Measurements from ENCODE around the gene WWOX.
"Not testable (repeated sequence)": the region's sequence is repeated elsewhere in the genome, so short reads cannot be mapped to it uniquely, and the experiment has no call there.

Gene WWOX

DNA sequence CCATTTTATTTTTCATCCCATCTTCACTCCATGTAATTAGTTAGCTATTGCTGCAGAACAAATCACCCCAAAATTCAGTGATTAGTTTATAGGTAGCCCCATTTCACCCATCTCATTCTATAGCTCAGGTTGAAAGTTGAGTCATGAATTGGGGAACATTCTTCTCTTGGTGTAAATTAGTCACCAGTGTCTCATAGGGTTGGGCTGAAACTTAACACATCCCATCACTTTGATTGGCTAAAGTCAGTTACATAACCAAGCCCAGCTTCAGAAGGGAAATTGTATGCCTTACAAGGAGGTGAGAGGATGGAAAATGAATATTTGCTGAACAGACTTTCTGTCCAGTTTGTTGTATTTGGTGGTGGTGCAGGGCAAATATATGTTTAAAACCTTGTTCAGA is 477.5 kb downstream of the WWOX start:
- Mint-ChIP-seq H3K4me3 (no peak overlapping the region), H3K9me3 (peaks cover 0 to 20% of the 10 kb centered on the region in 2 donors), H3K27me3 (no peaks in the 10 kb centered on the region), H3K4me1 (peaks cover 6% of the 10 kb centered on the region), H3K27ac (no peak overlapping the region)
- DNase-seq: no peak
- peak; percentile 50 for ATAC-seq

DNA sequence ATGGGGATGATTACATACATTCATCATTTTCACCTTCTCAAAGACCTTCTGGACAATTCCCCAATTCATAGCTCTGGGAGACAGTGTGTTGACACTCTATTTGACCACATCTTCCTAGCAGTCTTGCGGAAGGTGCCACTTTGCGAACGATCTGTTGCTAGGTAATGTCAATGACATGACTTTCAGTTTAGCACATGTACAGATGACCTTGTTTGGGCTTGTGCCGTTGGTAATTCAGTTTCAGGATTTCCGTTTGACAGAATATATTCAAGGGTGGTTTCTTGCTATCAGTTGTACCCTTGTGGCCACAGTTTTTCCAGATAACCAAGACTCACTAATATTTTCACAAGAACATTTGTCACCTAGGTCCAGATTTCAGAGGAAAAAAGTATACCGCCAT is 478.2 kb downstream of the WWOX start:
- H3K27ac Mint-ChIP-seq: no peak overlapping the region
- no peak for DNase-seq
- no peak for ATAC-seq
- peaks cover 0 to 20% of the 10 kb centered on the region in 2 donors for H3K9me3 Mint-ChIP-seq
- peaks cover 6% of the 10 kb centered on the region for H3K4me1 Mint-ChIP-seq
- H3K4me3 Mint-ChIP-seq: no peak overlapping the region
- no peaks in the 10 kb centered on the region for H3K27me3 Mint-ChIP-seq

DNA sequence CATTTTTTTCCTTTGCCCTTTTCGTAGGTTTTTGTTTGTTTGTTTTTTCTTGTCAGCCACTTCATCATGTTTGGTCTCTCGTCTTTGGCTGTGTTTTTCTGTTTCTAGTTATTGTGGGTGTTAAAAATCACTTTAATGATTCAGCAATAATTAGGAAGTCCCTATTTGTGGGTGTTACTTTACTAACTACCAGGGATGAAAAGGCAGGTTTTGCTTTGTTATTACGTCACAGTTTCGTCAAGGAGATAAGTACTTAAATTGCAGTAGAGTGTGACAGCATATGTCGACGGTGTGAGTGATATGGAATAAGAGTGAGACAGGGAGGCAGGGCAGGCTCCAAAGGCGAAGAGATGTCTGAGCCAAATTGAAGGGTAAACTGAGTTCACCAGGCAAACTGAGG is 479.6 kb downstream of the WWOX start:
- Mint-ChIP-seq H3K27ac (no peak overlapping the region), H3K27me3 (no peaks in the 10 kb centered on the region), H3K4me1 (peaks cover 6% of the 10 kb centered on the region), H3K4me3 (no peak overlapping the region), H3K9me3 (peaks cover 0 to 13% of the 10 kb centered on the region in 2 donors)
- no peak for DNase-seq
- no peak for ATAC-seq

DNA sequence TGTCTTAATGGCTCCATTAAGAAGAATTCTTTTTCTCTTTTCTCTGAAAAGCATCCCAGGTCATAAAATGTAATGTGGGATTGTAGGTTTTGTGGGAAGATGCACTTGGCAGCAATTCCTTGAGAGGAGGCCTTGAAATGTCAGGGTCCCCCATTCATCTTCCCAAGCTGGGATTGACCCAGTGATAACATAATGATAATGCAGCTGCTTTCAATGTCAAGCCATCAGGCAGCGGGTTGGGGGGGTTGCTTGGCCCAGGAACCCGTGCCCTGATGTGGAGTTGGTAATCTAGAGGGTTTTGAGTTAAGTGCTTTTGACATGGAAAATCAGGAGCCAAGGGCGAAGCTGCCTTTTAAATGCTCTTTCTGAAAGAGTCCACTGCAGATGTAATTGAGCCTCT is 484.0 kb downstream of the WWOX start:
- Mint-ChIP-seq H3K4me3 (no peak overlapping the region), H3K27ac (no peak overlapping the region), H3K27me3 (no peaks in the 10 kb centered on the region), H3K4me1 (no peaks in the 10 kb centered on the region), H3K9me3 (peaks cover 4 to 6% of the 10 kb centered on the region in 2 donors)
- ATAC-seq (no peak), DNase-seq (no peak)

DNA sequence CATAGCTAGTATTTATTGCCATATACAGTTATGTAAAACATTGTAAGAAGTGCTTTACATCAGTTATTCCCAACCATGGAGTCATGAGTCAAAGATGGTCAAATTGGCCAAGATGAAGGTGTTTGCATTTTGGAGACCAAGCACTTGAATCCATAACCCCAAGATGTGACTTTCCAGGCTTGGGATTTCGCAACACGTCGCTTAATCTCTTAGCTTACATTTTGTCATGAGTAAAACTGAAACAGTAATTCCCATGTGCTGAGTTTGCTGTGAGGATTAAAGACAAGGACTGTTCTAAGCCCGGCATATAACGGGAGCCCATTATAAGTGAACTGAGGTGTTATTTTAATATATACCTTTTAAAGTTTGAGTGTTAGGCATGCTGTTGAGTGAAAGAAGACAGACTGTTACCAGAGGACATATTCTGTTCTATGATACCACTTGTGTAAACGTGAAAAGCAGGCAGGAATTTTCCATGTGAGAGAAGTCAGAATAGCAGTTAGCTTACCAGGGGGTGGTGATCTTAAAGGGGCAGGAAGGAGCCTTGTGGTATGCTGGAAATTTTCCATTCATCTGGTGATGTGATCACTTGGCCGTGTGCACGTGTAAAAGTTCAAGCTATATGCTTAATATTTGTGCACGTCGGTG is 484.9 kb downstream of the WWOX start:
- Mint-ChIP-seq H3K4me3 (no peak overlapping the region), H3K27me3 (no peaks in the 10 kb centered on the region), H3K4me1 (no peaks in the 10 kb centered on the region), H3K27ac (no peak overlapping the region), H3K9me3 (peaks cover 2 to 4% of the 10 kb centered on the region in 2 donors)
- no peak for DNase-seq
- no peak for ATAC-seq

DNA sequence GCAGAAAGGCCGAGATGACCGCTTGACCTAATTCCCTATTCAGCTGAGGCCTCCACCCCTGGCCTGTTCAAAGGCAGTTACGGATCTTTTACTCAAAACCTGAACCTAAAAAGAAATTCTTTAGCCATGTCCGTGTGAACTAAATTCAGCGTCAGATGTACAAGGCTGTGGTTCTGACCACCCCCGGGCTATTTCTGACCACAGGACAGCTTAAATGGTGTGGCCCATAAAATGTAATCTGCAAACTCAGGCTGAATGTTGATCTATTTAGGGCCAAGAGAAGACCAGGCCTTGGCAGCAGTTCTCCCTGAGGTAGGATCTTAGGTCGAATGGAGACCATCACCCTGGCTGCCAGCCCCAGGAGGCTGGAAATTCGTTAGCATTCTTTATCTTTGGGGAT is 485.5 kb downstream of the WWOX start:
- no peak for ATAC-seq
- Mint-ChIP-seq H3K27ac (no peak overlapping the region), H3K27me3 (no peaks in the 10 kb centered on the region), H3K4me1 (no peaks in the 10 kb centered on the region), H3K9me3 (peaks cover 0 to 4% of the 10 kb centered on the region in 2 donors), H3K4me3 (no peak overlapping the region)
- no peak for DNase-seq

DNA sequence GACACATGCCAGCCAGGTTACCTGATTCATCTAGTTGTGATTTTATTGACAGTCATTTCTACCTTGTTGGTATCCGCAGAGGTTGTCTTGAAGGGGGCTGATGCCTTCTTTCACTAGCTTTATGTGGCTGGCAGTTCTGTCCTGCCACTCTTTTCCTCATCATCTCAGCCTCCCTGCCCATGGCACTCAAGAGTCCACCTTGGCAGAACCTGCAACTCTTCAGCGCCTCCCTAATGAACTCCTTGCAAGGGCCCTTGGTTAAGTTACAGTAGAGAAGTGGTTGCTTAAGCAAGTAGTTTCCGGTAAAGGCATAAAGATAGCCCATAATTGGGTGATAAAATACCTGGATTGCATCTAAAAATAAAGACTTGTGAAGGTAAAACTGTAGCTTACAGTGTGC is 489.9 kb downstream of the WWOX start:
- H3K4me3 Mint-ChIP-seq: no peak overlapping the region
- H3K27ac Mint-ChIP-seq: no peak overlapping the region
- H3K27me3 Mint-ChIP-seq: no peaks in the 10 kb centered on the region
- H3K4me1 Mint-ChIP-seq: no peaks in the 10 kb centered on the region
- H3K9me3 Mint-ChIP-seq: peaks cover 0 to 4% of the 10 kb centered on the region in 2 donors
- no peak for ATAC-seq
- no peak for DNase-seq

DNA sequence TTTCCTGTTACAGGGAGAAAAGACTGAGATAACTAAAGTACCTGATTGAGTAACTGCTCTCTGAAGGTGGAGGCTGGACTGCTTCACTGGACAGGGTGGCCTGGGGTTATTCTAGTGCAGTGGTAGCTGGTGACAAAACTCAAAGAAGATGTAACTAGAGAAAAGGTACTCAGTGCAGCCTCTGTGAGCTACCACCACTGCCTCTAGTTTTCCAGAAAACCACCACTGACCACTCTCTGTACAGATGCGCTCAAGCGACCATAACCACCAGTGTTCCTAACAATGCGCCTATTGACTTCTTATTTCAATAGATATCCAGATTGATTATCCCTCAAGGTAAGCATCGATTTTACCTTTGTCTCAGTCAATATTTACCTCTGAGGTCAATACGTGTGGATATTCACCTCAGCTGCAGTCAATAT is 492.2 kb downstream of the WWOX start:
- ATAC-seq (no peak), DNase-seq (no peak)
- Mint-ChIP-seq H3K4me3 (no peak overlapping the region), H3K4me1 (no peaks in the 10 kb centered on the region), H3K27me3 (no peaks in the 10 kb centered on the region), H3K27ac (no peak overlapping the region), H3K9me3 (no peaks in the 10 kb centered on the region)

DNA sequence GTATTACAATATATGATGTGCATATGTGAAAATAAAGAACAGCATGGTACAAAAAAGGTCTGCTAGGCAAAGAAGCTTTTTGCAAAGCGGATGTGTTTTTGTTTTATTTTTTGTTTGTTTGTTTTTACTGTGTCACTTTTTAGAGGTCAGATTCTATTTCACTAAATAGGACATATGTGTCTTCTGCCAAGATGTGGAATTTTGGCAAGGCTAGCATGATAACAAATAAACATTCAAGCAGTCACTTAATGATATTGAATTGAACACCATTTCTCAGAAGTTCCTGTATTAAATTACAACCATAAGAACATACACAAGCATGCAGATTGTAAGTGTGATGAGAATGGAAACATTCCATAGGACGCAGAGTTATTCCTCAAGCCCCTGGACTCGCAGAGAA is 492.7 kb downstream of the WWOX start:
- H3K9me3 Mint-ChIP-seq: no peaks in the 10 kb centered on the region
- DNase-seq: no peak
- no peak for ATAC-seq
- no peak overlapping the region for H3K27ac Mint-ChIP-seq
- H3K4me3 Mint-ChIP-seq: no peak overlapping the region
- no peaks in the 10 kb centered on the region for H3K4me1 Mint-ChIP-seq
- no peaks in the 10 kb centered on the region for H3K27me3 Mint-ChIP-seq

DNA sequence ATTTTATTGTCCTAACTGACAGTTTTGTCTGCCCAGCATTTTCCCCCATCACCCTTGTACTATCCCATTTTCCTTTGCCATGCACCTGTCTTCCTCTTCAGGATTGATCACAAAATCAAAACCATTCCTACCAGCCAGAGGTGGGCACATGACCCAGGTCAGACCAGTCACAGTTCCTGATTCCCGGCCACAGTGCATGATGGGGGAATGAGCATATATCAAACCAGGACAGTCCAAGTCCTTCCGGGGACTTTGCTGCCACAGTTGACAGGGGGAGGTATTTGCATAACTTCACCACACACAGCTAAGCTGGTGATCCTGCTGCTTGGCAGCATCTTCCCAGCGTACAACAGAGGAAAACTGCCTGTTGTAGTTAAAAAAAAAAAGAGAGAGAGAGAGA is 493.9 kb downstream of the WWOX start:
- no peak overlapping the region for H3K27ac Mint-ChIP-seq
- no peaks in the 10 kb centered on the region for H3K9me3 Mint-ChIP-seq
- no peaks in the 10 kb centered on the region for H3K27me3 Mint-ChIP-seq
- H3K4me1 Mint-ChIP-seq: no peaks in the 10 kb centered on the region
- no peak overlapping the region for H3K4me3 Mint-ChIP-seq
- no peak for ATAC-seq
- no peak for DNase-seq

DNA sequence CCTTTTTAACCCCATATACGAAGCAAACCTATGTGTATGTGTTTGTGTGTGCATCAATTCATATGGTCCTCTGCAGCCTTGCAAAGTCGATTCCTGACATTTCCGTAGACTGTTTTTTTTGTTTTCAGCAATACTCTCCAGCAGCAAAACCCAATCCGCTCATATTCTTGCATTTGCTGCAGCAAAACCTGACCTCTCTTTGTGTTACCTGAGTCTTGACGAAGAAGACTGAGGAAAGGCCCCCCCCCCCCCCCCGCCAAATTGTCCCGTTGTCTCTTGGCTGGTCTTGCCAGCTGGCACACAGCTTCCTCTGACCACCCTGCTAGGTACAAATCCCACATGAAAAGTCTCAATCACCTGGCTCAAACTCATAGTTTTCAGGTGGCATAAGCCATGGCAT is 494.7 kb downstream of the WWOX start:
- ATAC-seq: no peak
- Mint-ChIP-seq H3K4me1 (no peaks in the 10 kb centered on the region), H3K9me3 (peaks cover 0 to 1% of the 10 kb centered on the region in 2 donors), H3K27ac (no peak overlapping the region), H3K27me3 (no peaks in the 10 kb centered on the region), H3K4me3 (no peak overlapping the region)
- no peak for DNase-seq

DNA sequence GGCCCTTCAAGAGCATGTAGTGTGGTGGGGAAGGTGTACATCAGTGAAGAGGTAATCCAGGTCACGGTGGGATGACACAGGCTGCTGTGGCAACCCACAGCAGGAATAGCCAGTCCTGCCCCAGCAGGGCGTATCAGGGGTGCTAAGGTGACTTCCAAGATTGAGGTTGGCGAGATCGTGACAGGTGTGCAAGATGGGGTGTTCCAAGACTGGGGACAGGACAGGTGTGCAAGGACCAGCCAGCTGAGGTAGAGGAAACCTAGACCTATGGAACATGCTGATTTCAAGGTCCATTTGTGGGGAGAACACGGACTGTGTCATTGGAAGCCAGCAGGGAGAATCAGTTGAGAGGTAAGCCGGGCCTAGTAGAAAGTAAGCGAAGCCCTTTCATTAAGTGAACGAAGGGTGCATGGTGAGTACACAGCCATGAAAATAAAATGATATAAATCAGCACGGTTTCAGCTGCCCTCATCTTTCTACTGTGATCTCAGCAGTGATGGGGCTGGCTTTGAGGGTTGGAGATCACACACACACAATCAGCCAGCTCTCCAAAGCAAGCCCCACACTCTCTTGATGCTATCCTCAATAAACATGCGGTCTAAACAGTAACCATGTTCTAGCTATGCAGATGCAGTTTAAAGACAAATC is 497.0 kb downstream of the WWOX start:
- ATAC-seq (no peak), DNase-seq (no peak)
- no peaks in the 10 kb centered on the region for H3K27me3 Mint-ChIP-seq
- H3K9me3 Mint-ChIP-seq: peaks cover 0 to 9% of the 10 kb centered on the region in 2 donors
- no peaks in the 10 kb centered on the region for H3K4me1 Mint-ChIP-seq
- H3K4me3 Mint-ChIP-seq: no peak overlapping the region
- no peak overlapping the region for H3K27ac Mint-ChIP-seq

DNA sequence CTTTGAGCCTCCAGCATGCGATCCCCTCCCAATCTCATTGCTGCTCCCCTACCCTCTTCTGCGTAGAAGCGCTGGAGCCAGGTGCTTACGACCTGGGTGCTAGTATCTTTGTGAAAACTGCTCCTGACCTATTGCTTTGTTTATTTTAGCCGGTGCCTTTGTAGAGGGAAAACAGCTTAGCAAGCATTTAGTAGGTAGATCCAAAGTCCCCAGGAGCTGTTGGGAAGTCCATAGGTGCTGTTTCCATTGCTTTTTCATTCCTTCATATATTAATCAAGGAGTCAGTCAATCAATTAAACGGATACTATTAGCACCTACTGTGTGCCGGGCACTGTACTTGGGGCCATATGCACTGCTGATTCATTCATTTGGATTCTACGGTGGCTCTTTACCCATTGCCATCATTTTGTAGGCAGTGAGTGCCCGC is 497.6 kb downstream of the WWOX start:
- Mint-ChIP-seq H3K4me3 (no peak overlapping the region), H3K27ac (peak overlapping the region in 1 of 2 donors; percentile 35), H3K9me3 (peaks cover 0 to 9% of the 10 kb centered on the region in 2 donors), H3K4me1 (no peaks in the 10 kb centered on the region), H3K27me3 (no peaks in the 10 kb centered on the region)
- ATAC-seq: no peak
- no peak for DNase-seq

DNA sequence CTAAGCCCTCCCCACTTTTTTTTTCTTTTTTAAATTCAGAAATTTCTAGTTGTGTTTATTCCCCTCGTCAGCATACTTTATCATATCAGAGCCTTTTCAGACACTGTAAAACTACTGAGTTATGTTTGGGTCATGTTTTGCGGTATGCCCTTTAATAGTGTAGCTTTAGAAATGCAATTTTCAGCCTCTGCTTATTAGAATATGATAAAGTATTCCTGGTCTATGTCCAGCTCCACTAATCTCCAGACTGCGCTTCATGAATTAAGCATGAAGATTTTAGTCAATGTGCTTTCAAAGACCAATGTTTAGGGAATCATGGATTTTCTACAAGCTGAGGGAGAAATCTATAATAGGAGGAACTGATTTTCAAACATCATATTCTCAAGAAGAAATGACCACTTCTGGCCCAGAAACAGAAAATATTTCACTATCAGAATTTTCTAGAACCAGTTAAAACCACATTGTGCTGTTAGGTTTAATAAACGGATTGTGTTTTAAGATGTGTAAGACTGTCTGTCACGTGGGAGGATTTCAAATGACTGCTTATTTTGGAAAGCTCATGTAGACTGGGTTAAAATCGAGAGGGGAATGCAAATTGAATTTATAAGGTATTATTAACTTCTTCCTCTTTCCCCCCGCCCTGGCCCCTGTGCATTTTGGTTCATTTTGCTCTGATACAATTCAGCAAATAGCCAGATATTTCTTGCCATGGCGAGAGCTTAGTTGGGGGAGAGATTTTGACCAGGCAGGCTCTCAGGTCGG is 498.5 kb downstream of the WWOX start:
- ATAC-seq: no peak
- Mint-ChIP-seq H3K9me3 (peaks cover 0 to 9% of the 10 kb centered on the region in 2 donors), H3K27ac (no peak overlapping the region), H3K4me1 (no peaks in the 10 kb centered on the region), H3K4me3 (no peak overlapping the region), H3K27me3 (no peaks in the 10 kb centered on the region)
- DNase-seq: no peak

DNA sequence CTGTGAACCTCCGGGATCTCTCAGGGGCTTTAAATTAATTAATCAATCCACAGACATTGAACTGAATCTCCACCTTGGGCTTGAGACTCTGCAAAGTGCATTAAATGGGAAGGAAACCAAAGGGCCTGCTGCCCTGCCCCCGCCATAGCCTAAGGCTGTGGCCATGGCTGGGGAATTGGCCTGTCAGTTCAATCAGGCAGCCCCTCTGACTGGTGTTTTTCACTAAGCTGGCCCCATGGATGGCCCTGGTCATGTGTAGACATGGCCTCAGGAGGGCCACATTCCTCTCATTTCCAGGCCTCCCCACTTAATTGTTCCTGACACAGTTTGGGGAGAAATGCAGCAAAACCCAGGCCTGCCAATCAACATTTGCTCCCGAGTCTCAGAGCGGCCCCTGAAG is 499.8 kb downstream of the WWOX start:
- no peak overlapping the region for H3K4me3 Mint-ChIP-seq
- DNase-seq (no peak), ATAC-seq (no peak)
- no peaks in the 10 kb centered on the region for H3K4me1 Mint-ChIP-seq
- H3K27me3 Mint-ChIP-seq: no peaks in the 10 kb centered on the region
- H3K27ac Mint-ChIP-seq: peak overlapping the region in 1 of 2 donors; percentile 30
- H3K9me3 Mint-ChIP-seq: peaks cover 0 to 9% of the 10 kb centered on the region in 2 donors

DNA sequence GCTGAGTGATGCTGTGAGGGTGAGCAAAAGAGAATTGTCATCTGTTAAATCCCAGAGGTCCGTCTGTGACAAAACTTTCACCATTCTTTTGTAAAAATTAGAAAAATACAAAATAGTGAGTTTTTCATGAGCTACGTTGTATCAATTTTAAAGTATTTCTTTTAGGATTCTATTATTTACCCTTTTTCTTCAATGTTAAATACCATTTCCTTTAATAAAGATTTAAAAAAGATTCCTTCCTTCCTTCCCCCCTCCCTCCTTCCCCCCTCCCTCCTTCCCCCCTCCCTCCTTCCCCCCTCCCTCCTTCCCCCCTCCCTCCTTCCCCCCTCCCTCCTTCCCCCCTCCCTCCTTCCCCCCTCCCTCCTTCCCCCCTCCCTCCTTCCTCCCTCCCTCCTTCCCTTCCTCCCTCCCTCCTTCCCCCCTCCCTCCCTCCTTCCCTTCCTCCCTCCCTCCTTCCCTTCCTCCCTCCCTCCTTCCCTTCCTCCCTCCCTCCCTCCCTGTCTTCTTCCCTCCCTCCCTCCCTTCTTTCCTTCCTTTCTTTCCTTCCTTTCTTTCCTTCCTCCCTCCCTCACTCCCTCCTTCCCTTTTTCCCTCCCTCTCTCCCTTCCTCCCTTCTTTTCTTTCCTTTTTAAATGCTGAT is 505.1 kb downstream of the WWOX start:
- not testable (repeated sequence) for H3K27ac Mint-ChIP-seq, H3K27me3 Mint-ChIP-seq, DNase-seq, H3K4me3 Mint-ChIP-seq, ATAC-seq, H3K4me1 Mint-ChIP-seq, H3K9me3 Mint-ChIP-seq

Data from stimulated activated naive CD8-positive, alpha-beta T cell treated with anti-CD3 and anti-CD28 coated beads, Interleukin-15, amount 100 ng/mL, for 72 hours (primary cell).